NCI-H2107 treated with DMSO at 0.1 percent for 48 hours (cell line): Measurements from ENCODE around the gene WNK1.

Experiments
- DNase-seq: peaks from one replicate; lab custom pipeline; 2025; ENCODE audit not compliant: unreplicated experiment; lab: John Stamatoyannopoulos, UW

Gene WNK1

DNA sequence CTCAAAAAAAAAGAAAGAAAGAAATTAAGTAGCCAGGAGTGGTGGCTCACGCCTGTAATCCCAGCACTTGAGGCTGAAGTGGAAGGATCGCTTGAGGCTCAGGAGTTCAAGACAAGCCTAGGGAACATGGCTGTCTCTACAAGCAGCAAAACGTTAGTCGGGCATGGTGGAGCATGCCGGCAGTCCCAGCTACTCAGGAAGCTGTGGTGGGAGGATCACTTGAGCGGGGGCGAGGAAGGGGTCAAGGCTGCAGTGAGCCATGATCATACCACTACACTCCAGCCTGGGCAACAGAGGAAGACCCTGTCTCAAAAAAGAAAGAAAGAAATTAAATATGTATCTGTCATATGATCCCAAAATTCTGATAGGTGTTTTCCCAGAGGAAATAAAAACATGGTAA is 191.8 kb downstream of the WNK1 start:
- no peak for DNase-seq

DNA sequence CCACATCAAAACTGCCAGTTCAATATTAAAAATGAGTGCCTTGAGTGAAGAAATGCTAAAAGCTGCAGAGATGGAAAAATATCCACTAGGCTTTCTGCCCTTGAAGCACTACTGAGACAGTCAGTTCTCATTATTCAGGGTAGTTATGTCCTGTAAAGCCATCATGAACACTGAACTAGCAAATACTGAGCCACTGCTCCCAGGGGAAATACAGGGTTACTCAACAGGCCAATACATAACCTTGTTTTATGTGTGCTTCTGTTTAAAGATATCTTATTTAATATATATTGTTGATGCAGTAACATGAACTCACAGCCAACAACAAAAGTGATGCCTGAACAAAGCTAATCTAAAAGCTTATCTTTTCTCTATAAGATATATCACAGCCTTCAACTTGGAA is 193.8 kb downstream of the WNK1 start:
- peak; percentile 22 for DNase-seq

DNA sequence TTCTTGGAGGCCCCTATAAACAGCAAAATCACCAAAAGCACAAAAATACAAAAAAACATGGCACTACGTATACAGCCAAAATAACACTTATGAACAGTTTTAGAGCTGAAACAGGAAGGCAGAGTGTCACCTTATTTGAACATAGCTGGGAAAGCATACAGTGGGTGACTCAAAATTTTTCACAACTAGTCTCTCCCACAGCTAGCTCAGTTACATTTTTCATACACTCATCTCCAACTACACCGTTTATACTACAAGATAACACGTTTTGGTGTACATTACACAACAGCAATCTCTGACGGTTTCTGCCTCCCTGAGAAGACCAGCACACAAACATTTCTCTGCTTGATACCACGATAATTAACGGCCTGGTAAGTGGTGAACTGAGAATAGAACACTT is 194.3 kb downstream of the WNK1 start:
- DNase-seq, result no peak

DNA sequence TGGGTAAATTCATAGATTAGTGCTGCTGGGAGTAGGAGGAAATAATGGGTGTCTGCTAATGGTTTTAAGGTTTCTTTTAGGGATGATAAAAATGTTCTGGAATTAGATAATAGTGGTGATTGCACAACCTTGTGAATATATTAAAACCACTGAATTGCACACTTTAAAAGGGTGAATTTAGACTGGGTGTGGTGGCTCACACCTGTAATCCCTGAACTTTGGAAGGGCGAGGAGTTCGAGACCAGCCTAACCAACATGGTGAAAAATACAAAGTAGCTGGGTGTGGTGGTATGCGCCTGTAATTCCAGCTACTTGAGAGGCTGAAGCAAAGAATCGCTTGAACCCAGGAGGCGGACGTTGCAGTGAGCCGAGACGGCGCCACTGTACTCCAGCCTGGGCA is 195.9 kb downstream of the WNK1 start:
- no peak for DNase-seq

DNA sequence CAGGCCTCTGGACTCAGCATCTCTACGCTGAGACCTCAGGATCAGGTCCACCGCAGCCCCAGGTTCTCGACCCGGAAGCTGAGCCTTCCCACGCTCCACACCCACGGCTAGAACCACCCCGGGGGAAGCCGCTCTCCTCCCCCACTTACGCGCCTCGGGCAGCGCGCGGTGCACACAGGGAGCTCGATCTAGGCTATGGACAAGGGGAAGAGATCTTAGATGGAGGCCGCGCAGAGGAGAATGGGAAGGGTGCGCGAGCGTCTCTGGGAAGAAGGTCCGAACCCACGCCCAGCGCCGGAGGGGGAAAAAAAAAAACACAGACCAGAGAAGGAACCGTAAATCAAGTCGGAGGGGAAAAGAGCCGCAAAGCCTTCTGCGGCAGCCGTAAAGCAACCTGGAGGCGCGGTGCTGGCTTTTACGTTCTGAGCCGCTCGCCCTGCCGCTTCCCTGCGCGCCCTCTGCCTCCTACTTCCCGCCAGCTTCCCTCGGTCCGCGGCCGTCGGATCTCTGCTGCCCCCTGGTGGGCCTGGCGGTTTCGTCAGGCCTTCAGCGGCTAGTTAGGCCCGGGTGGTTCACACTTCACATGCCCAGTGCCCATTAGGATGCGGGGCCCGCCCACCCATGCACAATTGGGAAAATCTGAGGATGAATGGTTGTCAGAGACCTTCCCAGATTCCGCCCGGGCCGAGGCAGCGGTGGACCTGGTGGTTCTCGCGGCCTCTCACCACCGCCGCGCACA is 197.2 kb downstream of the WNK1 start, which contains the start of gene RAD52:
TSS of gene RAD52 (minus strand) at position 242 of the 739 bp plus-strand sequence. CDS start 16,636 bp downstream, outside the sequence.
- peak; percentile 99 for DNase-seq

DNA sequence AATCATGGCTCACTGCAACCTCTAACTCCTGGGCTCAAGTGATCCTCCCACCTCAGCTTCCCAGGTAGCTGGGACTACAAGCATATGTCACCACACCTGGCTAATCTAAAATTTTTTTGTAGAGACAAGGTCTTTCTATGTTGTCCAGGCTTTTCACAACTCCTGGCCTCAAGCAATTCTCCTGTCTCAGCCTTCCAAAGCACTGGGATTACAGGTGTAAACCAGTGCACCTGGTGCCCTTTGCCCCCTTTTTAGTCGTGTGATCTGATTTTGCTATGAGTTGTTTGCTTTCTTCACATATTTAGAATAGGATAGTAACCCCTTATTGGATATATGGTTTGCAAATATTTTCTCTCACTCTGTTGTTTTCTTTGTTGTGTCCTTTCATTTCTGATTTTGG is 198.8 kb downstream of the WNK1 start:
- no peak for DNase-seq

DNA sequence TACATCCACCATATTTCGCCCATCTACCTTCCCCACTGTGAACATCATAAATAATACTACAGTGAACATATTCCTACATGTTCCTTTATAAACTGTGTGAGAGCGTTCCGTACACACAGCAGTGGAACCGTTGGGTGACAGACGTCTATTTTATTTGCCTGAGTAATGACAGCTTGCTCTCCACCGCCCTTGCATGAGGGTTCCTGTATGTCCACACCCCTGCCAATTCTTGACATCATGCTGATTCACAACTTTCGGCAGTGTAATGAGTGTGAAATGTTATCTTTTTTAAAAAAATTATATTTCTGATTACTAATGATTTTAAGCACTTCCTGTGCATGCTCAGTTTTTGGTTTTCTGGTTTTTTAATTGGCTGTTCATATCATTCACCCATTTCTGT is 201.4 kb downstream of the WNK1 start:
- no peak for DNase-seq

DNA sequence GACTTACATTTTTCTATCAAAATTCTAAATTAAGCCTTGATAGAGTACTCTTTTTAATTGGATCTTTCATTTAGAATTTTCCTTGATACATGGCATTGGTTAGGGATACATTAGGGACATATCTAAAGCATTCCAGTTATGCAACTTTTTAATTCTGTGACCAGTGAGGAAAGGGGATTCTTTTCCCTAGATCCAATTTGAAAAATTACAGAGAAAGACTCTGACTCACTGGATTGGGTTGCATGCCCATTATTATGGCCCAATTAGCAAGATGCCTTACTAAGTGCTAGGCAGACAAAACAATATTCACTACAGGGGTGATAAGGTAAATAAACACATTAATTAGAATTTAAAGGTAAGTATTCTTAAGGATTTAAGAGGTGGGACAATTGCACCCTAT is 202.4 kb downstream of the WNK1 start:
- no peak for DNase-seq

DNA sequence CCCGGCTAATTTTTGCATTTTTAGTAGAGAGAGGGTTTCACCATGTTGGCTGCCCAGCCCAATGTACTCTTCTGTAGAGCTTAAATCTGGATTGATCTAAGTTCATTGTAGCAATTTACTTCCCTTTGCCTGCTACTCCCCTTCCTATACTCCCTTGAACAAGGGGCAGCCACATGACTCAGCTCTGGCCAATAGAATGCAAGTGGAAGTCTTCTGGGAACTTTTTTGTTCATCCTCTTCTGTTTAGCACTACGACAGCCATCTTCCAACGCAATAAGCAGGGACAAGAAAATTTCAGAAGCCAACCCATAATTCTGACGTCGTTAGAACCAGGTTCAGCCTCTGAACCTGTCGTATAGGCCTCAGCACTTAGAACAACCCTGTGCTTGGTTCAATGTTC is 203.6 kb downstream of the WNK1 start:
- DNase-seq, result no peak

DNA sequence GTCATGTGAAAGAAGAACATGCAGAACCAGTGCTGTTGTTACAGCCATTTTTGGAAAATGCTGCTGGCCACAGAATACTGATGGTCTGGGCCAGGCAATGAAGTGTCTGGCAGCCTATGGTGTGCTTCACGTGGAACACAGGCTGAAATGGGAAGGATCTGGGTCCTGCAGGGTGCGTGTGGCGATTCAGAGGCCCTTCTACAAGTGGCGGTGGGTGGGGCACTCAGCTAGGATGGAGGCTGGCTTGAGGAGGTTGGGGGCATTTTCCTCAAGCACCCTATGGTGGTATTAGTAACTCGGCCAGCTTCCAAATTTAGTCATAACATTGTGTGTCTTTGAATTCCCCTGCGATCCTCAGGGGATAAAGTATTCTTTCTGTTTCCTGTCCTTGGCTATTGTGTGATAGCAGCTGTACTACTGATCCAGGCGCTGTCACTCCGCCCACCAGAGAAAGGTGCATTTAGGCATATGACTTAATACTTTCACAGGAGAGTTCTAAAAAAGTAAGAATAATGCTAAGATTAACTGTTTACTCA is 206.3 kb downstream of the WNK1 start:
- peak; percentile 58 for DNase-seq
